GM21717 (cell line): ENCODE measurements around the gene CDH23.

Experiments
- ATAC-seq: cut with Tn5 transposase; IDR thresholded peaks from one replicate; pipeline ENCODE4 v1.9.1; 2021; ENCODE audit warnings: mild to moderate bottlenecking, moderate library complexity; ENCODE audit not compliant: unreplicated experiment

The CDH23 gene

DNA sequence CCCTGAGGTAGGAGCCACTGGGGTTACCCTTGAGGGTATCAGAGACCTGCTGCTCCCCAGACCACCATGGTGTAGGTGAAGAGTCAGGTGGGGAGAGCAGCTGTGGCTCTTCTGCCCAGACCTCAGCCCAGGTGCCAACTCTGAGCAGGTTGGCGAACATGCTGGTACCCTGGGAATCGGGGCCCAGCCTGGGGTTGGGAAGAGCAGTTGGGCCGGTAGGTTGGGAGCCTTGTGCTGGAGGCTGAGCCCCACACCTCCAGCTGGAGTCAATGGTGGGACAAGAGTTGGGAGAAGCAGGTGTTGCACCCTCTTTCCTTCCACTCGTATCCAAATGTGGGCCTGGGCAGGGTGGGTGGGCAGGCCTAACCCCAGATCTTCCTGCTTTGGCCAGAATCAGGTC is 114.5 kb downstream of the CDH23 start:
- ATAC-seq, result no peak

DNA sequence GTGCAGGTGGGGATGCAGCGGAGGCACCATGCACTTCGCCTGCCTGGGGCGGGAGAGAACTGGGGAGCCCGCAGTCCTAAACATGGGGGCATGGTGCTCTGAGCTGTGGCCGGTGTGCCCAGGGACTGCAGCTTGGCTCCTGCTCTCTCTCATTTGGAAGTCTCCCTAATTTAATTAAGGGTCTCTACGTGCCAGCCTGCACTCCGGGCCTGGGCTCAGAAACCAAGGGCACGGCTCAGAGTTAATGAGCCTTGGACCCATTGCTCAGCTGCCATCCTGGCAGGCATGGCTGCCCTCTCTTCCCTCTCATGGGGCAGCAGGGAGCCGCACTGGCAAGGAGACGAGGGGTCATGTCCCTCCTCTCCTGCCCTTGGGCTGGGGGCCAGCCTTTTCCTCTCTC is 115.6 kb downstream of the CDH23 start:
- ATAC-seq, result no peak

DNA sequence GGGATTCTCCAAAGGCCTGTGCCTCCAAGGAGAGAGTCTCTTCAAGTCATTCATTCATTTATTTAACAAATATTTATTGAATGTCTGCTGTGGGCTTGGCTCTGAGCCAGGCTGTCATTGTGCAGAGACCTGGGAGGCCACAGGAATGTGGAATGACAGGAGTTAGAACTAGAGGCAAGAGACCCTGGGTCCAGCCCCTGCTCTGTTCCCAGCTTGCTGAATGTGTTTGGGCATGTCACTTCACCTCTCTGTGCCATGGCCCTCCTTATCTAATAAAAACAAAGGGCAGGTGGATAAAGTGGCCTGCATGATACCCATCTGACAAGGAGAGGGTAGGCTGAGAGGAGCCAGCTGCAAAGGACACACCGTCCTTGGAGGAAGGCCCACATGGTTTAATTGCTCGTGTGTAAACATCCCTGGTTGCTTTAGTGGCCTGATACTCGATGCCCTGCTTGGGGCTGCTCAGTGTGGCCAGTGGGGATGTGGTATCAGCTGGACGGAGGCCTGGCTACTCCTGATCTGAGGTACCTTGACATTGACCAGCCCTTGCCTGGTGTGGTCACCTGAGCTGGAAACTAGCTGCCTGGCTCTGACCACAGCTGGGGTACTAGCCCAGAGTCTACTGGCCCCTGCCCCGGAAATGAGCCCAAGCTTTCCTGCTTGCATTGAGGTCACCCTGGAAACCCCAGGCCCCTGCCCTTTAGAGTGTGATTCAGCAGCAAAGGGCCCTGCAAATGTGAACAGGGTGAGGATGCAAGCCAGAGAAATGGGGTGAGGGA is 116.2 kb downstream of the CDH23 start:
- no peak for ATAC-seq

DNA sequence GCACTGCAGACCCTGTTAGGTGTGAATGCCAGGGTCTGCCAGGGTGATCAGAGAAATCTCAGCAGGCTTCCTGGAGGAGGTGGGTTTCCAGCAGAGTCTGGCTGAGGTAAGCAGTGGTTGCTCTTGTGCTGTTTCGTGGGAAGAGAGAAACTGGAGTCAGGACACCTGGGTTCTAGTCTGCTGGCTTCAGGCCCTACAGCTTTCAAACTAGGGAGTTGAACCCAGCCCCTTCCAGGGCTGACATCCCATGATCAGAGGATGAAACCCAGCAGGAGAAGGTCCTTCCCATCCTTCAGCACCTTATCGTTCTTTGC is 116.8 kb downstream of the CDH23 start:
- no peak for ATAC-seq

DNA sequence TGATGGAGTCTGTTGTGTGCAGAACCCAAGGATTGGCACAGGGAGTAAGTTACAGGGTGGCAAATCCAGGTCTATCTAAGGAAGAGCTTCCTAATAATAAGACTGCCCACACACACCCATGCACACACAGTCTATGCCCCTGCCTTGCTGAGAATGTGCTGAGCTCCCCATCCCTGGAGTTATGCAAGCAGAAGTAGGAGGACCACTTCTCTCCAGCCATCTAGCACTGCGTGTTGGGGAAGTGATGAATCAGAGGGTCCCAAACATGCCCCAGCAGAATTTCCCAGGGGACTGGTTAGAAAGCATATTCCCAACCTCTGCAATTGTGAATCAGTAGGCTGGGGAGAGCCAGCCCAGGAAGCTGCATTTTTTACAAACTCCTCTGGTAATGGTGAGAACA is 117.2 kb downstream of the CDH23 start:
- no peak for ATAC-seq

DNA sequence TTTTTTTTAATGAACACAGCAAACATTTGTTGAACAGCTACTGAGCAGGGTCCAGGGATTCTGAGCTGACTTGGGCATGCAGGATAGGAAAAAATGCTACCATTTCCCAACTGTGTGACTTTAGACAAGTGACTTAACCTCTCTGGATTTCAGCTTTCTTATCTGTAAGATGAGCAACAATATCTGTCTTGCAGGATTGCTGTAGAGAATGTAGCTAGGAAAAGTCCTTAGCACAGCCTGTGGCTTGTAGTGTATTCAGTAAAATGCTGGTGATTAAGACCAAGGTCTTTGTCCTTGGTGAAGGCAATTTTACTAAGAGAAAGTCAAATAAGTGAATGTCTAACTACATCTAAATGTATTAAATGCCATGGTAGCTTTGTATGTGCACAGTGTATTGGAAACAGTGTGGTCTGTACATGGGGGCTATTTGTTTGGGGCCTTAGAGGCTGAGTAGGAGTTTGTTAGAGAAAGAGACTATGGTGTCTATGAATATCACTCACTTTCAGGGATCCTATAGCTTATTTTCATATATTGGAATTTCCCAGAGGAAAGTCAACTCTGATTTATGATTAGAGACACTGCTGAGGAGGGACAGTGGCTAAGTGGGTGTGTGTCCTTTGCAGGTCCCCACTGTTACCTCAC is 118.9 kb downstream of the CDH23 start:
- ATAC-seq, result no peak

DNA sequence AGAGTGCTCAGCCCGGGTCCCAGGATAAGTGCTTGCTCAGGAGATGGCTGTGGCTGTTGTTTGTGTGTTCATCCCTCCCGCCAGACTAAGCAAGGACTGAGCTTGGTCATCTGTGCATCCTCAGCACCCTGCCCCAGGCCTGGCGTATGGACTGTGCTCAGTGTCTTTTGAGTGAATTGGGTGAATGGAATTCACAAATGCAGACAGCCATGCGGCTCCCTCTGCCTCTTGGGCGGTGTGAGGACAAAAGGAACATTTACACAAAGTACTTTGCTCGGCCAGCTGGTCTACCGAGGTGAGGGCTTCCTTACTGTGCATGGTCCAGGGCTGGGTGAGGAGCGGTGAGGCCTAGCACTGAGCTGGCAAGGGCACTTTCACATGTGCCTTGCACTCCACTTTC is 120.2 kb downstream of the CDH23 start:
- ATAC-seq, result no peak

DNA sequence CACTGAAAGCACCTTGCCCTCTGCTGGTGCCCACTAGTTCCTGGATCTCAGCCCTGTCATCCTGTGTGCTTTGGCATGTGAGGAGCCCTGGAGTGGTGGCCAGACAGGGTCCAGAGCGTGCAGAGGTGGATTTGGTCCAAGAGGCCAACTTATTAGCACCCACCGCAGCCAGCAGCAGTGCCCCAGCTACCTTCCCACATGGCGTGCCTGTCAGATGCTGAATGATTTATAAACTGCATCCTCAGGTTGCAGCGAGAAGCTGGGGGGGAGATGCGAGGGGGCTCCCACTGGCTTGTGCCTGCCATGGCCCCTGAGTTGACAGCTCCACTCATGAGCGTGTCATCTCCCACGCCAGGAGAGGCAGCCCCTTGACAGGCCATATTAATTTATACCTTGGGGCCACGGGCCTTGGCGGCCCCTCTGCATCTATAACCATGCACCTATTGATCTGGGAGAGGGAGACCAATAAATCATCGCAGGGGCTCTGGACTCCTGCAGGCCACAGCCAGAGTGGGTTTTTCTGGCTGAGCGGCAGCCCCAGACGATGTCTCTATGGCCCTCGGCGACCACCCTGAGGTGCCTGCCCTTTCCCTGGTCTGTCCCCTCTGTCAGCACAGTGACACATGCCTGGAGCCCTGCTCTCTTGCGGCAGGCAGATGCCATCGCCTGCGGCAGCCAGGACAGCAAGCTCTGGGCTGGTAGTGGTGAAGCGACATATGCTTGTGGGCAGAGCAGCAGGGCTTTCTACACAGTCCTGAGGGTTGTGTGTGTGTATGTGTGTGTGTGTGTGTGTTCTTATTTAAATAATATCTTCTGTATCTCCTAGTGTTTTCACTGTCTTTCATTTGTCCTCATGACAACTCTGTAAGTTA is 120.8 kb downstream of the CDH23 start:
- no peak for ATAC-seq

DNA sequence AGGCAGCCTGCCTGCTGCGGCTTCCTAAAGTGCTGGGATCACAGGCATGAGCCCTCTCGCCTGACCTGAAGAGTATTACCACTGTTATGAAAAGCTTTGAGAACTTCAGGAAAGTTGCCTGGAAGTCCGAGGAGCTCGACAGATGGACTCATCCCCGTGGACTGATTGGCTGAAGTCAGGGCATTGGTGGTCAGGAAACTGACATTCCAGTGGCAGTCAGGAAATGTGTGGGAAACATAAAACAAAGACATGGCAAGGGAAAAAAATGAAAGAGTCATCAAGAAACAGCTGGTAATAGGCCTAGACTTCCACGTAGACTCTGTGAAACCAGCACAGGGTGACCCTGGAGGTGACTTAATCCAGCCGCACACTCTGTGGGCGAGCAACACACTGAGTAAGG is 123.3 kb downstream of the CDH23 start:
- no peak for ATAC-seq

DNA sequence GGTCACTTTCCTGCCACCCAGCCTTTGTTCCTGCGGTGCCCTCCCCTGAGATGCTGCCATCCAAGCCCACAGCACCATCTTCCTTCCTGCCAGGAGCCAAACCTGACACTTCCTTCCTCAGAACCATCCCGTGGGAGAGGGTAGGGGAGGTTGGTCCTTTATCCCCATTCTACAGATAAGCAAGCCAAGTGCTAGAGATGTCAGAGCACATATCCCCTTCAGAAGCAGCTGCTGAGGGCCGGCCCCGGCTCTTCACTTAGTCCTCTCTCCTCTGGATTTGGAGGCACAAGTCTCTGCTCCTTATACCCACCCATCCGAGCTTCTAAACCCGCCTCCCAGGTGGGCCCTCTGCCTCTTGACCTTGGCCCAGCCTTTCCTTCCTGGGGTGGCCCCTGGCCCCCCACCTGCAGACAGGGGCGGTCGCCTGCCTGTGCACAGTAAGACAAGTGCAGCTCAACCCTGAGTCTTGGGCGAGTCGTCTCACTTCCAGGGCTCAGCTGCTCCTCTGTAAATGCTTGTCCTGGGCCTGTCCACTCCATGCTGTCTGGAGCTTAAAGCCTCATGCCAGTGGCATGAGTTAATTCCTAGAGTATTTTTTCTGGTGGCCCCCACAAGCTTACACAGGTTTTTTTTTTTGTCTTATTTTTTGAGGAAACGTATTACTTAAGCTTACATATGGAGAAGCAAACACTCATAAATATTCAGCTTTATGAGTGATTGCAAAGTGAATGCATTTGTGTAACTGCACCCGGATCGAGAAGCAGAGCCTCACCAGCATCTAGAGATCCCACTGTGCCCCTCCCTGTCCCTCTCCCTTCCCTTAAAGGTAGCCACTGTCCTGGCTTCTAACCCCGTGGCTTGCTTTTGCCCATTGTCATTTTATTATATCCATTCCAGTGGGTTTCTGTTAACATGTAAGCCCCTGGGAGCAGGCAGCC is 125.1 kb downstream of the CDH23 start:
- ATAC-seq, result no peak

DNA sequence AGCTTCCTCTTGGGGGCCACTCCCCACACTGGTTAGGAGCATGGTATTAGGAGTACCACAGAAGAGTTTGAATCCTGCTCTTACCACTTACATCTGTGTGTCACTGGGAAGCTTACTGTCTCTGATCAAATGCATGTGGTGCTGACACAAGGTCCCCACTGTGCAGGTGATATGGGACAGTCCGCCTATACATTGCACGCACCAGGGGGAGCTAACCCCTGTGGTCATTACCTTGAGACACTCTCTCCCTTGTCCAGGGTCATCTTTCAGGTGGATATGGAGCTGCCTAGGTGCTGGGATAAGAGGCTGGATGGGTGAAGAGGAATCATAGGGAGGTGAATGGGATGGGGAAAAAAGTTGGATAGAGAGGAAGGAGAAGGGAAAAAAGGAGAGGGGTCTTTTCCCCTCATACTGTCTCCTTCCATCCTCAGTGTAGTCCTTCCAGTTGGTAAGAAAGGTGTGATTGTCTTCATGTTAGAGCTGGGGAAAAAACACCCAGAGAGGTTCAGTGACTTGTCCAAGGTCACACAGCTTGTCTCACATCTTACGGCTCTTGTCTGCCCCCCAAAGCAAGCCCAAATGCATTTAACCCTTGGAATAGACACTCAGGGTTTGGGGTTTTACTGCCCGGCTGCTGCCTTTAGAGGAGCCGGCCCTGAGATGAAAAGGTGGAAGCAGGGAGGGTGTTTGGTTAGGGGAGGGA is 125.9 kb downstream of the CDH23 start:
- no peak for ATAC-seq

DNA sequence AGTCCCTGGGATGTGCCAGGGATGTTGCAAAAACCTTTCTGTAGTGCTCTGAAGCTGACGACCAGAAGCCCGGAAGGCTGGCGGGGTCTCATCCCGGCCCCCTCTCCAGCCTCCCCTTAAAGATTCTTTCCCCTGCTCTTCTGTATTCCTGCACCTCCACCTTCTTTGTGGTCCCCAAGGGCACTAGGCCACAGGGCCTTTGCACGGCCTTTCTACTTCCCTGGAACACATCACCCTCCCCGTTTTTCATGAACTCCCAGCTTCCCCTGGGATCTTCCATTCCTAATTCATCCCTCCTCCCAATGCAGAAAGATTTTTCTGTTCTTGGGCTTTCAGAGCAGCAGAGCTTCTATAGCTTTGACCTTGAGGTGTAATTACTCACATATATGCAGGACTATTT is 127.0 kb downstream of the CDH23 start:
- ATAC-seq, result no peak

DNA sequence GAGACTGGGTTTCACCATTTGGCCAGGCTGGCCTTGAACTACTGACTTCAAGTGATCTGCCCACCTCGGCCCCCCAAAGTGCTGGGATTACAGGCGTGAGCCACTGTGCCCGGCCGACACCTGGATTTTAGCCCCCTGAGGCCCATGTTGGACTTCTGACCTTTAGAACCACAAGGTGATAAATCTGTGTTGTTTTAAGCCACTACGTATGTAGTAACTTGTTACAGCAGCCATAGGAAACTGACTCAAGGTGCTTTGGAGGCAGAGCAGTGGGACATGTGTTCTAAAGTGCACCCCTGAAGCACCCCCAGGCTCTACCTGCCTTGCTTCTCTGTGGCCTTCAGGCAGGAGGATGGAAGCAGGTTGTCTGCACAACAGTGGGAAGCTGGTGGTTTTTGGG is 128.4 kb downstream of the CDH23 start:
- ATAC-seq, result no peak

DNA sequence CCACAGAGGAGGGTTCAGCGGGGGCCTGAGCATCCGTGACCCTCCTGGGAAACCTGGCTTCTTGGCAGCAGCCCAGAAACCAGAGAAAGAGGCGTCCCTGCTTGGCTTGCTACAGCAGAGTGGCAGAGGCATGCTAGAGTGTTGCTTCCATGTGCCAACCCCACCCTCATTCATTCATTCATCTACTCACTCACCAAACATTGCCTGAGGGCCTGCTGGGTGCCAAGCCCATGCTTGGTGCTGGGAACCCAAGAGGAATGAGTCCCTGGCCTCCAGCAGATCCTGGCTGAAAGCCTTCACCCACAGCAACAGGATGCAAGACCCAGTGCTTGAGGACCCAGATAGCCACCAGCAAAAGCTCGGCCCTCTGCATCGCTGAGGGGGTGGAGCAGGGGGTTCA is 129.0 kb downstream of the CDH23 start:
- ATAC-seq, result no peak

DNA sequence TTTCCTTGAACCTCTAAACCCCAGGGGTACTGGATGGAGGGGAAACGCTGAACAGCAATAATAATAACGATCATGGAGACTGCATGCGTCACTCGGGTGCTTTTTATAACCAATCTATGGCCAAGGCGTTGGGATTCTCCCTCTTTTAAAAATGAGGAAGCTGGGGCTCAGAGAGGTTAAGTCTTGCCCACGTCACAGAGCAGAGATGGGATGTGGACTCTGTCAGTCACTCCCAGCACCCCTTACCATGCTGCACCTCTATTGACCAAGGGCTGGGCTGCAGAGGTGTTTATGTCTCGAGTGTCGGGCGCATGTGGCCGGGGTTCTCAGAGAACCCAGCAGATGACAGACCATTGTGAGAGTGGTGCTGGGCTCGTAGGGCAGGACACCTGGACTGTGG is 129.9 kb downstream of the CDH23 start:
- no peak for ATAC-seq

DNA sequence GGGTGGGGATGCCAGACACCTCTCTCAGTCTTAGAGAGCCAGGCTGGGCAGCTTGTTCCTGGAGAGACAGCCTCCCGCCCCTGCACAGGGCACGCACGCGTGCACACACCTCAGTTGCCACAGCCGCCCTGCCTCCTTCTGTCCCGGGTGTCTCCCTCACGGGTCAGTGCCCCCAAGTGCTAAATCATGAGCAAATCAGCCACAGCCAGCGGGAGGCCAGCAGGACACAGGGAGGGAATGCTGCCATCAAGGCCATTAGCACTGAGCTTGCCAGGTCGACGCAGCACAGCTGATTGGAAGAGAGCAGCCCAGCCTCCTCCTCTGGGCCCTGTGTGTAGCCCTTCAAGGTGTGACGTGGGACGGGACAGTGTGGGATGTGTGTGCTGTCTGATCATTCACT is 130.4 kb downstream of the CDH23 start:
- ATAC-seq, result no peak

DNA sequence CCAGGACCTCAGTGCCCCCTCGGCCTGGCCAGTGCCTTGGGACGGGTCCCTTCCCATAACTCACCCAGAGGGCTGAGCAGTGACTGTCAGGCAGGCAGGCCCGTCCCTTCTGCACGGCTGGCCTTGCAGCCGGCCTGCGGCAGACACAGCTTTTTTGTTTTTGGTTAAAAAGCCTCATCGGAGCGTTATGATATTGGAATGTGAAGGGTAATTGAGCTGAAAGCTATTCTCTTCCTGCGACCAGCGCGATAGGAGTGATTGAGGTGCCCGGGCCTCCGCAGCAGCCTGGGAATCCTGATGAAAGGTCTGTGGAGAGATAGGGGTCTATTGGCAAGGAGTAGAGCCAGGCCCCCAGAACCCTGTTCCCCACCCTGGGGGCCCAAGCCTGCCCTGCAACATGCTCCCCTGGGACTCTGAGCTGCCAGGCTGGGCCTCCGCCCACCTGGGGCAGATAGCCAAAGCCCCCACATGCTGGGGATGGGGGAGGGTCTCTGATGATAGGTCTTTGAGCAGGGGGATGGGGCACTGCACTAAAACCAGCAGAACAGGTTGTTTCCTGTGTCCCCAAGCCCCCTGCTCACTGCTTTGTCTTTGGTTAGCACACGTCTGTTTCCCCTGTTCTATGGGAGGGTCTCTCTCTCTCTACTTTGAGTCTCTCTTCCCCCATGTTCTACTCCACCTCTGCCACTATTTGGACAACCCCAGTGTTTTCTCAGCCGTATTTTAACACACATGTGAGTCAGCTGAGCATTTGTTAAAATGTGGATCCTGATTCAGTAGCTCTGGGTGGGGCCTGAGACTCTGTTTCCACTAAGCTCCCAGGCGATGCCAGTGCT is 131.9 kb downstream of the CDH23 start:
- ATAC-seq, result no peak

DNA sequence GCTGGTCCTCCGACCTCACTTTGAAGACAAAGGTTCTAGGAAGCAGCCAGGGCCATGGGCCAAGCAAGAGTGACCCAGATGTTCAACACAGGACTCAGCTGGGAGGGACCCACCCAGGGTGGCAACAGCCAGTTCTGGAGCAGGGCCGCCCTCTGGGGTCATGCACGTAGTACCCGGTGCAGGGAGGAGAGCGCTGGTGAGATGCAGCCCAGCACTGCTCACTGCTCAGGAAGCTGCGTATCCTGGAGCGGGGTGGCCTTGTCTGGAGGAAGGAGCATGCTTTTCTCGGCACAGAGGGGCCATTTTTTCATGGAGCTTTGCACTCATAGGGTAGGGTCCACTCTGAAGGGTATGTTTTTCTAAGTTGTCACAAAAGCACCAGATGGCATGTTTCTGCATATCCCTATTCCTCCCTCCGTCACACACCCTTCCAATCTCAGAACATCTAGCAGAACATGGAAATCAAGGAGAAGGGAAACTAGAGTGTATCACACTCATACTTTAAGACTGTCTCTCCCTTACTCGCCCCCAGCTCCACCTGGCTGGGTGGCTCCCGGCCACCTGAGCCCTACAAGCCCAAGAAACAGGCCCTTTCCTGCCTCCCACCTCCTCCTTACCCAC is 132.6 kb downstream of the CDH23 start:
- ATAC-seq, result no peak

DNA sequence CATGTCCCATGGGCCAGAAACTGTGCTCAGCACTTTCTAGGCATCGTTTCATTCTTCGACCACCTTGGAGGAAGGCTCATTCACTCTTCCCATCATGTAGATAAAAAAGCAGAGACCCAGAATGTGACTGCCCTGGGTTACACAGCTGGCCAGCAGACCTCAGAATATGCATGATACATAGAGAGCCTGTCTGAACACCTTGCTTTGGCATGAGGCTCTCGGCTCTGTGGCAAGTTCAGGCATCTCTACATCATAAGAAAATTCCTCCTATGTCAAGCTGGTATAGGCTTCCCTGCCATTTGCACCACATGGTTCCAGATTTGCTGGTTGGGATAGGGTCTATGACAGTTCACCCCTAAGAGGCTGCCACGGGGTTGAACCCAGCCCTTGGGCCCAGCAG is 134.1 kb downstream of the CDH23 start:
- no peak for ATAC-seq
